Lower lobe of right lung (tissue), 2 donors: ENCODE data around the gene PNRC2. TPM values are rescaled to one million over a fixed set of nuclear protein-coding genes. Genes with fewer than 3 reads are reported as not detected.

Experiments used
- ATAC-seq, 2 donors: fragments of 200-7000 bp; cut with Tn5 transposase; one replicate each; pipeline ENCODE4 v1.9.1; 2020 to 2022; ENCODE audit warnings: mild to moderate bottlenecking in 2 of 2, moderate library complexity in 2 of 2
- DNase-seq: peaks from one replicate; pipeline ENCODE4 v3.0.0-alpha.2; 2020
- H3K27ac ChIP-seq: fragments of 200-600 bp; one replicate; pipeline ENCODE4 v1.8.0; 2022
- H3K27me3 ChIP-seq: fragments of 200-600 bp; one replicate; pipeline ENCODE4 v1.8.0; 2022; ENCODE audit warnings: low read depth
- H3K36me3 ChIP-seq: fragments of 200-600 bp; one replicate; pipeline ENCODE4 v1.8.0; 2022; ENCODE audit warnings: mild to moderate bottlenecking
- H3K4me1 ChIP-seq: fragments of 200-600 bp; one replicate; pipeline ENCODE4 v1.8.0; 2022
- H3K4me3 ChIP-seq: fragments of 200-600 bp; one replicate; pipeline ENCODE4 v1.8.0; 2022; ENCODE audit warnings: mild to moderate bottlenecking
- H3K9me3 ChIP-seq: fragments of 200-600 bp; one replicate; pipeline ENCODE4 v1.8.0; 2022
- CTCF ChIP-seq: fragments of 200-600 bp; IDR thresholded peaks from one replicate; pipeline ENCODE4 v1.8.0; 2022; ENCODE audit warnings: antibody characterized with exemption, mild to moderate bottlenecking
- intact Hi-C: fragments of 100-400 bp; cut with DNase I; formaldehyde crosslinking; loops from one replicate; pipeline ENCODE4 v1.11.0; 2022
- total RNA-seq: library from RNA; stranded (reverse); fragmentation: NEBNext Ultra II Directional; extraction: Animal tissue kit (Norgen Biotek cat#: 25700); gene quantifications from one replicate; pipeline ENCODE4 v1.2.1, GENCODE V29; 2021
- donor health status: DM: no; HTN: yes; CAD: no; lungs with severe emphysema.

PNRC2 gene
- total RNA-seq, 1 donor from 2014 or later, result 111 TPM

GRCh38 chr1:23914921-23915320 lies 44.7 kb upstream of the PNRC2 start:
- H3K9me3 ChIP-seq, result no peaks in the 10 kb centered on the region

GRCh38 chr1:23915466-23915865 lies 44.2 kb upstream of the PNRC2 start:
- no peak overlapping the region for H3K4me3 ChIP-seq
- TF ChIP-seq CTCF, result no peak
- H3K9me3 ChIP-seq, result no peaks in the 10 kb centered on the region
- peaks cover 14% of the 10 kb centered on the region for H3K4me1 ChIP-seq
- no peaks in the 10 kb centered on the region for H3K36me3 ChIP-seq
- no peak overlapping the region for H3K27ac ChIP-seq
- no peak for ATAC-seq
- DNase-seq, result no peak
- no peaks in the 10 kb centered on the region for H3K27me3 ChIP-seq
- intact Hi-C loops, result no loop called here

More at GRCh38 chr1:23914921-23915320, 44.7 kb upstream of the PNRC2 start:
- Histone ChIP-seq H3K36me3 (no peaks in the 10 kb centered on the region), H3K27ac (no peak overlapping the region), H3K4me1 (peaks cover 8% of the 10 kb centered on the region), H3K27me3 (no peaks in the 10 kb centered on the region), H3K4me3 (no peak overlapping the region)
- no peak for DNase-seq
- TF ChIP-seq CTCF, result no peak
- intact Hi-C loops, result no loop called here
- no peak for ATAC-seq

GRCh38 chr1:23916209-23917131 lies 43.2 kb upstream of the PNRC2 start:
- no peaks in the 10 kb centered on the region for H3K9me3 ChIP-seq
- peak; percentile 80 for DNase-seq
- H3K4me3 ChIP-seq, result no peak overlapping the region
- H3K36me3 ChIP-seq, result no peaks in the 10 kb centered on the region
- H3K4me1 ChIP-seq, result peaks cover 19% of the 10 kb centered on the region
- H3K27ac ChIP-seq, result no peak overlapping the region
- TF ChIP-seq CTCF, result peak; percentile 62
- ATAC-seq, result peak; percentile 94 to 95
- no peaks in the 10 kb centered on the region for H3K27me3 ChIP-seq
- intact Hi-C loops, result no loop called here

- intact Hi-C loops, result no loop called here
- DNase-seq, result no peak
- Histone ChIP-seq H3K27me3 (no peaks in the 10 kb centered on the region), H3K4me3 (no peak overlapping the region), H3K9me3 (no peaks in the 10 kb centered on the region), H3K36me3 (no peaks in the 10 kb centered on the region), H3K27ac (no peak overlapping the region), H3K4me1 (peaks cover 19% of the 10 kb centered on the region)
- no peak for ATAC-seq
- no peak for TF ChIP-seq CTCF
These were observed 37.2 kb upstream of the PNRC2 start for GRCh38 chr1:23922321-23922943.

- ATAC-seq (no peak), DNase-seq (no peak)
- Histone ChIP-seq H3K27ac (no peak overlapping the region), H3K4me1 (peaks cover 19% of the 10 kb centered on the region), H3K36me3 (no peaks in the 10 kb centered on the region), H3K4me3 (no peak overlapping the region), H3K9me3 (no peaks in the 10 kb centered on the region), H3K27me3 (no peaks in the 10 kb centered on the region)
- intact Hi-C loops, result no loop called here
- TF ChIP-seq CTCF, result no peak
These were observed 35.8 kb upstream of the PNRC2 start for GRCh38 chr1:23923592-23924499.
